NCI-H2081 treated with DMSO at 0.1 percent for 48 hours (cell line): ENCODE data around the gene SRGAP1.

ENCODE experiments used
- DNase-seq: peaks from one replicate; lab custom pipeline; 2025; lab: John Stamatoyannopoulos, UW

SRGAP1 gene

DNA sequence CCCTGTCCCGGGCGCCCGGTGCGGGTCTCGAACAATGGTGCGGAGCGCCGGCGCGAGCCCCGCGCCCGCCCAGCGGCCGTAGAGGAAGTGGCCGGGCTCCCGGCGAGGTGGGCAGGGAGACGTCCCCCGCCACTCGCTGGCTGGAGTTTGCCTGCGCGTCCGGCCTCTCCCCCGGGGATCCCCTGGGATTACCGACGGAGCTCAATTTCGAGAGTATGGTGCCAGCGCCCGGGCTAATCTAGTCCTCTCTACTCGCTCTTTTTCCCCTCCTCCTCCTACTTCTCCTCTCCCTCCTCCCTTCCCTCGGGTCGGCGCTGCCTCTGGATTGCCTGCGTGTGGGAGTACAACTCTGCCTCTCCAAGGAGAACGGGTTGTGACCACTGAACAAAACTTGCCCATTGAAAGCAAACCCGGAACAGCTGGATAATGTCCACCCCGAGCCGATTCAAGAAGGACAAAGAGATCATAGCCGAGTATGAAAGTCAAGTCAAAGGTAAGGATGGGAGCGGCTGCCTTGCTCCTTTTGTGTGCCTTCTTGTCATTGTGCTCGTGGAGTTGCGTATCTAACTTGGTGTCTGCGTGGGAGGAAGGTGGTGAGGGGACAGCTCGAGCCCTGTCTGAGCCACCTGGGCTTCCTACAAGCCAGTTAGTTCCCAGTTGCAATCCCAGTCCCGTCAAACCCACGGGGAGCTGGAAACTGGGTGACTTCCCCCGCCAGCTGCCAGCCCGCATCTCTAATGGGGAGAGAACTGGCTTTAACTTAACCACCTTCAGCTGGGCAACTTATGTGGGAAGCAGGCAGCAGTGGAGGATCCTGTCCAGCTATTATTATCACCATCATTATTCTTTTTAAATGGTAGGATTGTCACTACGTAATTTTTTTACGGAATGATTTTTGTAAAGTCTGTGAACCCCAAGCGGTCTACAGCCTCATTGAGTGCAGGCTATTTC lies at the start of gene SRGAP1:
Gene SRGAP1 (plus strand): TSS at position 310 of the 951 bp plus-strand sequence. CDS start 117 bp downstream, at position 427.
- DNase-seq: no peak

DNA sequence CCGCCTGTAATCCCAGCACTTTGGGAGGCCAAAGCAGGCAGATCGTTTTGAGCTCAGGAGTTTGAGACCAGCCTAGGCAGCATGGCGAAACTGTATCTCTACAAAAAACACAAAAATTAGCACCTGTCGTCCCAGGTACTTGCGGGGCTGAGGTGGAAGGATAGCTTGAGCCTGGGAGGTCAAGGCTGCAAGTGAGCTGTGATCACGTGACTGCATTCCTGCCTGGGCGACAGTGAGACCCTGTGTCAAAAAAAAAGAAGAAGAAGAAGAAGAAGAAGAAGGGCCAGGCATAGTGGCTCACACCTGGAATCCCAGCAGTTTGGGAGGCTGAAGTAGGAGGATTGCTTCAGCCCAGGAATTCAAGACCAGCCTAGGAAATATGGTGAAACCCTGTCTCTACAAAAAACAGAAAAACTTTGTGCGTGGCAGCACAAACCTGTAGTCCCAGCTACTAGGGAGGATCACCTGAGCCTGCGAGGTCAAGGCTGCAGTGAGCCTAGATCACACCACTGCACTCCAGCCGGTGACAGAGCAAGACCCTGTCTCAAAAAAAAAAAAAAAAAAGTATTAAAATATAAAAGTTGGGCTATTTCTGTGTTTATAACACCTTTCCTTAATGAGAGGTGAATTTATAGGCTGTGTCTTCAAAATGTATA lies 49.3 kb upstream of the SRGAP1 start:
- no peak for DNase-seq

DNA sequence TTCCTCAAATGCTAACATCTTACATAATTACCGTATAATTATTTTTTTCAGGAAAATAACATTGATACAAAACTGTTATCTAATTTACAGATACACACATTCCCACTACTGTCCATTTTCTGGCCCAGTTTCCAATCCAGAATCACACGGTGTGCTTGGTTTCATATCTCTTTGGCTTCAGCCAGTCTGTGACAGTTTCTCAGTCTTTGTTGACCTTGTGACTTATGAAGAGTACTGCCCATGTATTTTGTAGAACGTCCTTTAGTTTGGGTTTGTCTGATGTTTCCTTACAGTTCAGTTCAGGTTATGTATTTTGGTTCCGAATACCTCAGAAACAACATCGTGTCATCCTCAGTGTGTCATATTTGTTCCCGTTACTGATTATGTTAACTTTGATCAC lies 48.6 kb upstream of the SRGAP1 start:
- DNase-seq: no peak

- DNase-seq: peak; percentile 44
Measured at GRCh38 chr12:63802012-63802608, 42.4 kb upstream of the SRGAP1 start.

DNA sequence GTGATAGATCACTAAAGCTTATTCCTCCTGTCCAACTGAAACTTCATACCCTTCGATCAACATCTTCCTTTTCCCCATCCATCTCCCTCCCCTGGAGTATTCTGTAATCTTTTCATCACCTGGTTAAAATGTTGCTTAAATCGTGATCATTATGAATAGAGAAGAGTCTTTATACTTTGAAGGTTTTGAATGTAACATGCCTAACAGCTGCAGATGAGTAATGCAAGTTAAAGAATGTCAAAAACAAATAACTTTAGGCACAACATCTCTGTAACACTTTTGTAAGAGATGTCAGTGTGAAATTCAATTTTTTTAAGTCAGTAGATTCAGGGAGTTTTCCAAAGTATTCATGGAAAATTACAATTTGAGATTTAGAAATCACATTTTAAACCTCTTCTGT lies 39.8 kb upstream of the SRGAP1 start:
- no peak for DNase-seq

DNA sequence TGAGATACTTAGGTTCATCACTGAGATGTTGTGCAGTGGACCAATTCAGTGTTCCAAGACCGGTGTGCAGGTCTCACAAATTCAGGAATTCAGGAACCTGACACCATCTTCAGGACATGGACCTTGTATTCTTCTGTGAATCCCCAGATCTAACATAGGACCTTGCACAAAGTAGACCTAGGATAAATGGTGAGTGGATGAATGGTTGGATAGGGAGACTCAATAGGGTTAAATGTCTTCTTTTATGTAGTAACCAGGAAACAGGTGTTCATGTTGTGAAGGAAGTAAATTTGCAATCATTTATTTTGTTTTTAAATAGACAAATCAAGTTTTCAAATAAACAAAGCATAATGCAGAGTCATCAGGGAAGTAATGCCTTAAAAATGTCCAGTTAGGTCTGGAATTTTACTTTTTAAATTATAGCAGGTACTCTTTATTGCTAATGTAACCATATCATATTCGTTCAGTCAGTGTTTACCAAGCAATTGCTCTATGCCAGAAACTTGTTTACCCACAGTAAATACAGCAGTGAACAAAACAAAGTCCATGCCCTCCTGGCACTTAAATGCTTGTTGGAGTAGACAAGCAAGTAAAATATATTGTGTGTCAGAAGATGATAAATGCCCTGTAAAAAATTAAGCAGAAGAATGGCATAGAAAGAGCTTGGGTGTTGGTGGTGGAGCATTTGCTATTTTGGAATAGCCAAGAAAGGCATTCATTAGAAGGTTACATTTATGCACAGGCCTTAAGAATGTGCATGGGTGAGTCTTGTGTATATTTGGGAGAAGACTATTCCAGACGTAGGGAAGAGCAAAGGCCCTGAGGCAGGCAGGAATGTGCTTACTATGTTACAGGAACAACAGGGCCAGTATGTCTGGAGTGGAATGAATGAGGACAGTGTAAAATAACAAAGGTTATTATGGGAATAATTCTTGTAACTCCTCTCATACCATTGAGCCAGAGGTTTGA lies 38.5 kb upstream of the SRGAP1 start:
- peak; percentile 96 for DNase-seq

GRCh38 chr12:63808631-63809030 lies 35.9 kb upstream of the SRGAP1 start:
- no peak for DNase-seq

DNA sequence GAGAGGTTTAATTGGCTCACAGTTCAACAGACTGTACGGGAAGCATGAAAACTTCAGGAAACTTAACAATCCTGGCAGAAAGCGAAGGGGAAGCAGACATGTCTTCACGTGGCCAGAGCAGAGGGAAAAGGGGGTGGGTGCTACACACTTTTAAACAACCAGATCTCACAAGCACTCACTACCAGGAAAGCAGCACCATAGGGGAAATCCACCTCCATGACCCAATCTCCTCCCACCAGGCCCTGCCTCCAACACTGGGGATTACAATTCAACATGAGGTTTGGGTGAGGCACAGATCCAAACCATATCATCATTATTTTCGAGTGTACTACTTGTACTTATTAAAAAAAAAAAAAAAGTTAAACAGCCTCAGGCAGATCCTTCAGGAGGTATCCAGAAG lies 34.9 kb upstream of the SRGAP1 start:
- no peak for DNase-seq

- no peak for DNase-seq
Measured at GRCh38 chr12:63811334-63811733, 33.2 kb upstream of the SRGAP1 start.

- no peak for DNase-seq
Measured at GRCh38 chr12:63811755-63812154, 32.7 kb upstream of the SRGAP1 start.

DNA sequence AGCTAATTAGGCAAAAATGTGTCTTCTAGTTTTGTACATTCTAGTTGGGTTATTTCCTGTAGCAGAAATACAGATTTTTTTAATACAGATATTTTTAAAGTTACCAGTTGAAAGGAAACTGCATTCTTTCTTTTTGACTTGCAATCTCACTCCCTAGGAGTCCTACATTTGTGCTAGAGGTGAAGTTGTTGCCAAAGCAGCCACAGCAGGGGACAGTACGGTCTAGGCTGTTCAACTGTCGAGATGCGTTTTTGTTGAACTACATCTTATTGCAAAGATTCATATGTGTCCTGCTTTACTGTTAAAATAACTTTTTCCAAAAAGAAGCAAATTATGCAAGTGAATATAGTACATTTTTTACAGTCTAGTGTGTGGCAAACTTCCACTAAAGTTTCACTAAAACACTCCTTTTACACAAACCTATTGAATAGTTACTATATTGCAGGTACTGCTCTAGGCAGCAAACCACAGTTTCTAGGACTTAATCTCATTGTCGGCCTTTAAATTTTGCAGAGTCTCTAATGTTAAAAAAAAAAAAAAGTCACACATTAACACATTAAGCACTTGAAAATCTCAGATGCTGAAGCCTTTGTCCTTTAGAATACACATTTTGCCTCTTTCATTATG lies 30.2 kb upstream of the SRGAP1 start:
- DNase-seq: no peak

DNA sequence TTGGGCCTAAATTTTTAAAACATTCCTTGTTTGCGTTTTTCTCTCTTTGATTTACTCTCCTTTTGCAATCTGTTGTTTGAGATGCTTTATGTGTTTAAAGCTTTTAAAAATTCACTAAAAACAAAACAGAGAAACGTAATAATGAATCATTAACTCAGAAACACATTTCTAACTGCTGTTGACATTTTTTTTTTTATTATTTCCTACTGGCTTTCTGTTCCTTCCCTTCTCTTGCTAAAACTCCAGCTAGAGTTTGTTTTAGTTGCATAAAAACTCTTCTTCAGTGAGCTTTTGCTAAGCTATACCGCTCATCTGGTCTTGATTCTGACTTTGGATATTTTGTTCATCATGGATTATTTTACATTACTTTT lies 29.0 kb upstream of the SRGAP1 start:
- DNase-seq: no peak

DNA sequence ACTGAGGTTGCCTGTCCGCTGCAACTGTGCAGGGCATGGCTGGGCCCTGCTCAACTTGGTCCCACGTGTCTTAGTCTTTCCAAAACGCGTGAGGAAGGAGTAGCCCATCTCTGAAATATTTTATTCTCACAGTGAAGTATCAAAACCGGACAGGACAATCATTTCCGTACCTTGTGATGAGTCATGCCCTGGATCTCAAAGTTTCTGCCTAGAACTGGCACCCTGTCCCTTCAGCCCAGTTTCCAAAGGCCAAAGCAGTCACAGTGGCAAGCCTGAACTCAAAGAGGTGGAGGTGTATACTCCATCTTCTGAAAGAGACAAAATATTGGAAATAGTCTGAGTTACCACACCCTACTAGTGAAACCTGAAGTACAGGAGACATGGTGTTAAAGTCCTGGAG lies 28.5 kb upstream of the SRGAP1 start:
- no peak for DNase-seq

- no peak for DNase-seq
Measured at GRCh38 chr12:63820427-63820826, 24.1 kb upstream of the SRGAP1 start.

- DNase-seq: no peak
Measured at GRCh38 chr12:63821781-63822251, 22.7 kb upstream of the SRGAP1 start.

GRCh38 chr12:63822352-63822751 lies 22.1 kb upstream of the SRGAP1 start:
- DNase-seq: no peak

DNA sequence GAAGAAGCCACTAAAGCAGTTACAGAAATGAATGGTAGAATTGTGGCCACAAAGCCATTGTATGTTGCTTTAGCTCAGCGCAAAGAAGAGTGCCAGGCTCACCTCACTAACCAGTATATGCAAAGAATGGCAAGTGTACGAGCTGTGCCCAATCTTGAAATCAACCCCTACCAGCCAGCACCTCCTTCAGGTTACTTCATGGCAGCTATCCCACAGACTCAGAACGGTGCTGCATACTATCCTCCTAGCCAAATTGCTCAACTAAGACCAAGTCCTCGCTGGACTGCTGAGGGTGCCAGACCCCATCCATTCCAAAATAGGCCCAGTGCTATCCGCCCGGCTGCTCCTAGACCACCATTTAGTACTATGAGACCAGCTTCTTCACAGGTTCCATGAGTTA lies 21.5 kb upstream of the SRGAP1 start:
- no peak for DNase-seq

- no peak for DNase-seq
Measured at GRCh38 chr12:63826006-63826585, 18.4 kb upstream of the SRGAP1 start.

DNA sequence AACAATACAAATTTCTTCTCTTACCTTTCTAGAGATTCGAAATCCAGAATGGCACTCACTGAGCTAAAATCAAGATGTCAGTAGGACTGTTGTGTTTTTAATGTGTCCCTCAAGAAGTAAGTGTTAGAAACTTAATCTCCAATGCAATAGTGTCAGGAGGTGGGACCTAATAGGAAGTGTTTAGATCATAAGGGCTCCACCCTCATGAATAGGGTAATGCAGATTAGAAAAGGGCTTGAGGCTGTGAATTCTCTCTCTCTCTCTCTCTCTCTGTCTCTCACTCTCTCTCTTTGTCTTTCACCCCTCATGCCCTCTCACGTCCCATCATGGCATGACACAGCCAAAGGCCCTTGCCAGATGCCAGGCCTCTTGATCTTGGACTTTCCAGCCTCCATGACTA lies 15.6 kb upstream of the SRGAP1 start:
- DNase-seq: no peak

DNA sequence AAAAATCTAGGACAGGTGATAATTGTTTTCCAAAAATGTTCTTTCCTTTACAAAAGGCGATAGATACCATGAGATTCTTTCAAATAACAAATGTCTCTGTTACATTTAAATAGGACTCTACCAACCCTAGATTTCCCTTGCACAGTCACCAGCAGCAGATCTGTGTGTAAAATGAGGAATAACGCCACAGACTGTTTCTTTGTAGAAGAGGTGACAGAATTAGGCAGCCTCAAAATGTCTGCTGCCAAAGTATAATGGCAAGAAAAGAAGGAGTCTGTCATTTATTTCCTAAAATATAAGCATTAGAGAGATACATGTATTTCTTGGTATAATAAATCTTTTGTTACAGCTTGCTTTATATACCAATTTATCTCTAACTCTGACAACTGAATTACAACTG lies 8.5 kb upstream of the SRGAP1 start:
- no peak for DNase-seq

GRCh38 chr12:63836936-63837335 lies 7.6 kb upstream of the SRGAP1 start:
- no peak for DNase-seq
